Heart left ventricle (tissue), 13 donors: ENCODE data around the gene DCAF11.

Source experiments
- POLR2A ChIP-seq, 2 donors: fragments of 450-650 bp; IDR thresholded peaks; one replicate each; pipeline ENCODE4 v1.6.1; 2017; ENCODE audit warnings: antibody characterized with exemption in 2 of 2, mild to moderate bottlenecking in 2 of 2, moderate library complexity in 2 of 2
- TF ChIP-seq, protein P1 (sequence below), 12 donors: fragments of 200-600 bp; sonication (generic) in 4 of 12; IDR thresholded peaks; one replicate each; pipeline versions ENCODE4 v1.5.0 to v1.8.0; 2018 to 2022; ENCODE audit warnings: antibody characterized with exemption in 12 of 12, mild to moderate bottlenecking in 5 of 12
- donor health status: ischemic (EF 13 %, LVEDD 7.1; RV severe dilation, severe dysfunction).
- donor health status: DM: no; HTN: yes; CAD: no.
- donor health status: DM: no; HTN: no; CAD: no.
- donor health status: ischemic (EF 25% LVEDD 6.9; RV normal size, moderate dysfunction).
- donor health status: ischemic (EF 25% LVEDD 5.7; RV mildly dilated, moderate dysfunction).
- donor health status: ischemic (EF 35%, LVEDD 5.7; RV mildly dilated, moderate dysfunction).
- donor health status: nonischemic (EF 11% LVEDD 7.7; RV severe dilation, severe dysfunction).
- donor health status: DM: yes; HTN: yes; CAD: no.
- donor health status: PGD.
- donor health status: ischemic (EF 29% LVEDD 5.4; RV normal size, mild dysfunction).
- donor health status: nonischemic (EF 23%, LVEDD 6.1; RV moderate dilation, normal function).

- TF ChIP-seq, protein P1, sequence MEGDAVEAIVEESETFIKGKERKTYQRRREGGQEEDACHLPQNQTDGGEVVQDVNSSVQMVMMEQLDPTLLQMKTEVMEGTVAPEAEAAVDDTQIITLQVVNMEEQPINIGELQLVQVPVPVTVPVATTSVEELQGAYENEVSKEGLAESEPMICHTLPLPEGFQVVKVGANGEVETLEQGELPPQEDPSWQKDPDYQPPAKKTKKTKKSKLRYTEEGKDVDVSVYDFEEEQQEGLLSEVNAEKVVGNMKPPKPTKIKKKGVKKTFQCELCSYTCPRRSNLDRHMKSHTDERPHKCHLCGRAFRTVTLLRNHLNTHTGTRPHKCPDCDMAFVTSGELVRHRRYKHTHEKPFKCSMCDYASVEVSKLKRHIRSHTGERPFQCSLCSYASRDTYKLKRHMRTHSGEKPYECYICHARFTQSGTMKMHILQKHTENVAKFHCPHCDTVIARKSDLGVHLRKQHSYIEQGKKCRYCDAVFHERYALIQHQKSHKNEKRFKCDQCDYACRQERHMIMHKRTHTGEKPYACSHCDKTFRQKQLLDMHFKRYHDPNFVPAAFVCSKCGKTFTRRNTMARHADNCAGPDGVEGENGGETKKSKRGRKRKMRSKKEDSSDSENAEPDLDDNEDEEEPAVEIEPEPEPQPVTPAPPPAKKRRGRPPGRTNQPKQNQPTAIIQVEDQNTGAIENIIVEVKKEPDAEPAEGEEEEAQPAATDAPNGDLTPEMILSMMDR (IDR thresholded peaks at IDR 0.05): no peak
- TF ChIP-seq POLR2A (IDR thresholded peaks at IDR 0.05): no peak
These were observed 58.3 kb downstream of the DCAF11 start for GRCh38 chr14:24172871-24173281.
